Middle frontal gyrus (tissue), 1 donor: Measurements from ENCODE around the gene TCEANC2.

Experiments
- DNase-seq: peaks from one replicate; pipeline ENCODE4 v3.0.0-alpha.2; 2015; ENCODE audit warnings: low spot score; ENCODE audit errors: extremely low spot score

Gene TCEANC2

GRCh38 chr1:54112705-54113368 lies 59.4 kb downstream of the TCEANC2 start:
- DNase-seq, result no peak

GRCh38 chr1:54114001-54114400 lies 60.6 kb downstream of the TCEANC2 start:
- DNase-seq, result no peak

GRCh38 chr1:54114955-54115354 lies 61.5 kb downstream of the TCEANC2 start:
- no peak for DNase-seq

GRCh38 chr1:54115520-54115919 lies 62.1 kb downstream of the TCEANC2 start:
- no peak for DNase-seq

- no peak for DNase-seq
Observed at GRCh38 chr1:54117815-54118563, 64.6 kb downstream of the TCEANC2 start.

- no peak for DNase-seq
Observed at GRCh38 chr1:54118704-54119103, 65.3 kb downstream of the TCEANC2 start.

GRCh38 chr1:54120018-54120697 lies 66.8 kb downstream of the TCEANC2 start:
- DNase-seq, result no peak

- DNase-seq, result no peak
Observed at GRCh38 chr1:54120698-54121481, 67.5 kb downstream of the TCEANC2 start.

GRCh38 chr1:54121482-54122134 lies 68.2 kb downstream of the TCEANC2 start:
- DNase-seq, result no peak

GRCh38 chr1:54122135-54122751 lies 68.8 kb downstream of the TCEANC2 start:
- no peak for DNase-seq

- no peak for DNase-seq
Observed at GRCh38 chr1:54122992-54123391, 69.6 kb downstream of the TCEANC2 start.

- no peak for DNase-seq
Observed at GRCh38 chr1:54124472-54124871, 71.1 kb downstream of the TCEANC2 start.

GRCh38 chr1:54124906-54125305 lies 71.5 kb downstream of the TCEANC2 start:
- no peak for DNase-seq

GRCh38 chr1:54125386-54126070 lies 72.1 kb downstream of the TCEANC2 start:
- DNase-seq, result no peak

GRCh38 chr1:54126271-54126815 lies 72.9 kb downstream of the TCEANC2 start:
- DNase-seq, result no peak

- DNase-seq, result no peak
Observed at GRCh38 chr1:54127594-54128300, 74.3 kb downstream of the TCEANC2 start.

GRCh38 chr1:54129858-54130257 lies 76.5 kb downstream of the TCEANC2 start:
- no peak for DNase-seq

- DNase-seq, result no peak
Observed at GRCh38 chr1:54131419-54131818, 78.0 kb downstream of the TCEANC2 start.

- no peak for DNase-seq
Observed at GRCh38 chr1:54132495-54132894, 79.1 kb downstream of the TCEANC2 start.
